Spleen (tissue), 11 donors: ENCODE data around the gene HOXC13. TPM values are rescaled to one million over a fixed set of nuclear protein-coding genes. Genes with fewer than 3 reads are reported as not detected.

Source experiments
- DNase-seq: peaks from one replicate; pipeline ENCODE4 v3.0.0-alpha.2; 2020
- H3K27ac ChIP-seq, 8 donors: fragments of 200-600 bp; sonication (generic) in 7 of 8; 1 replicate in 4 of 8; 2 replicates in 4 of 8; pipeline versions ENCODE4 v1.5.0 to v1.8.0; 2016 to 2021; ENCODE audit warnings: inconsistent platforms in 4 of 8, mild to moderate bottlenecking in 4 of 8, moderate library complexity in 1 of 8
- H3K27me3 ChIP-seq, 7 donors: fragments of 200-600 bp; sonication (generic) in 6 of 7; replicated peaks in 1 of 7; 1 replicate in 4 of 7; 2 replicates in 3 of 7; pipeline versions ENCODE4 v1.5.0 to v1.8.0; 2016 to 2021; ENCODE audit warnings: inconsistent platforms in 3 of 7, mild to moderate bottlenecking in 1 of 7
- H3K36me3 ChIP-seq, 6 donors: fragments of 200-600 bp; sonication (generic) in 5 of 6; 1 replicate in 4 of 6; 2 replicates in 2 of 6; pipeline versions ENCODE4 v1.5.0 to v1.8.0; 2016 to 2021; ENCODE audit warnings: inconsistent platforms in 2 of 6
- H3K4me1 ChIP-seq, 6 donors: fragments of 200-600 bp; sonication (generic) in 5 of 6; 1 replicate in 3 of 6; 2 replicates in 3 of 6; pipeline versions ENCODE4 v1.5.0 to v1.8.0; 2016 to 2021; ENCODE audit warnings: inconsistent platforms in 3 of 6
- H3K4me3 ChIP-seq, 8 donors: fragments of 200-600 bp; sonication (generic) in 7 of 8; 1 replicate in 4 of 8; 2 replicates in 4 of 8; pipeline versions ENCODE4 v1.5.0 to v1.8.0; 2016 to 2021; ENCODE audit warnings: inconsistent platforms in 4 of 8, mild to moderate bottlenecking in 4 of 8, moderate library complexity in 2 of 8
- H3K9me3 ChIP-seq, 8 donors: fragments of 200-600 bp; sonication (generic) in 7 of 8; 1 replicate in 4 of 8; 2 replicates in 4 of 8; pipeline versions ENCODE4 v1.5.0 to v1.8.0; 2016 to 2021; ENCODE audit warnings: inconsistent platforms in 4 of 8
- CTCF ChIP-seq, 11 experiments: fragments of 200-600 bp in 7 of 11; fragments of 450-650 bp in 4 of 11; sonication (generic) in 4 of 11; IDR thresholded peaks in 8 of 11; conservative IDR thresholded peaks in 3 of 11; 1 replicate in 7 of 11; 2 replicates in 4 of 11; pipeline versions ENCODE4 v1.4.0 to v1.8.0; 2016 to 2021; ENCODE audit warnings: antibody characterized with exemption in 11 of 11, inconsistent platforms in 4 of 11, mild to moderate bottlenecking in 1 of 11
- POLR2A ChIP-seq, 3 donors: fragments of 450-650 bp; IDR thresholded peaks; one replicate each; pipeline ENCODE4 v1.5.1; 2017; ENCODE audit warnings: antibody characterized with exemption in 3 of 3, mild to moderate bottlenecking in 1 of 3
- POLR2AphosphoS5 ChIP-seq, 3 donors: sonication (generic); formaldehyde crosslinking; IDR thresholded peaks; one replicate each; pipeline ENCODE4 v1.5.1; 2017; ENCODE audit warnings: antibody characterized with exemption in 3 of 3
- WGBS, 5 donors: extraction: QIAGEN DNeasy Blood & Tissue Kit in 3 of 5; methylation state at CpG; one replicate each; pipeline versions ENCODE4 v1.1.5 to v1.1.7; 2013 to 2018; 5-methylcytosine and 5-hydroxymethylcytosine counted together
- intact Hi-C: fragments of 100-400 bp; cut with DNase I; formaldehyde crosslinking; loops from one replicate; pipeline ENCODE4 v1.15.0; 2023; ENCODE audit warnings: low total_unique reads
- polyA plus RNA-seq, 3 donors: library from polyadenylated mRNA; stranded (reverse); fragments of 200-250 nt; gene quantifications; one replicate each; pipeline ENCODE4 v1.2.1, GENCODE V29; 2013
- total RNA-seq, 7 donors: library from RNA; depleted of rRNA in 3 of 7; stranded (reverse); fragments of >200 nt in 3 of 7; fragmentation: NEBNext Ultra II Directional in 4 of 7; extraction: Animal tissue kit (Norgen Biotek cat#: 25700) in 4 of 7; gene quantifications; one replicate each; pipeline versions ENCODE4 v1.1.0 to v1.2.1, GENCODE V29; 2016 to 2021
- donor health status: healthy with polysubstance abuse.
- donor health status: DM: no; HTN: no; CAD: no; lungs with moderate emphysema.
- donor health status: DM: no; HTN: no; CAD: no.
- donor health status: Bipolar disorder and iron deficiency.
- donor health status: healthy.
- donor health status: DM: no; HTN: no; CAD: no.
- donor health status: DM: yes; HTN: yes; CAD: no.

The HOXC13 gene
- total and polyA plus RNA-seq, 10 donors: not detected

DNA sequence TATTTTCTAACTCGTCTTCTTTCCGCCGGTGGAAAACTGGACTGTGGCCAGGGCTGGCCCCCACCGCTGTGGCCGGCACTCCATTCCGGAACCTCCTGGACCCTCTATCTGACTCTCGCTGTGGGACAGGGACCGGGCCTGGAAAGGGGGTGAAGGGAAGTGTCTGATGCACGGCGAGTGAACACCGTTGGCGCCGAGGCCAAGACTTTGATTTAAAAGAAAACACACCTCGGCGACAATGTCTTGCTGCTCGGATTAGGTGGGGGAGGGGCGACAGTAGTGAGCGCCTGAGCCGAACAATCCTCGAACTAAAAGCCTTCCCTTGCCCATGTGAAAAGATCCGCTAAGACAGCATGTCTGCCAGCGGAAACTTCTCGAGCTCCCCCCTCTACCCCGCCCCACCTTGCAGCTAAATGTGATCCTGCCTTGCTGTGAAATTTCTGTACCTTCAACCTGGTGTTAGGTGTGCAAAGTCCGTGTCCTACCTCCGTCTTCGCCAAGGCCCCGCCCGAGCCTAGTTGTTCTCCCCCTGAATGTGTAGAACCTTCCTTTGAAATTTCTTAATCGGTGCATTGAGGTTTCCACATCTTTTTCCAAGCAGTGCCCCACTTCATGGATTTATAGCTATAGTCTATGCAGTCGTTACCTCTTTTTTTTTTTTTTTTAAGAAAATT is 37.0 kb downstream of the HOXC13 start:
- Histone ChIP-seq H3K27ac (no peak overlapping the region), H3K36me3 (no peaks in the 10 kb centered on the region), H3K4me3 (peak overlapping the region in 4 of 8 donors; percentile 22 to 62 (median 26)), H3K27me3 (peaks cover 31 to 100% (median 99%) of the 10 kb centered on the region in 7 donors), H3K4me1 (peaks cover 12 to 35% (median 26%) of the 10 kb centered on the region in 6 donors), H3K9me3 (peaks cover 0 to 11% (median 0%) of the 10 kb centered on the region in 8 donors)
- WGBS, 5 donors: 7 to 14% (median 9%) methylated on average over 31 of the region's 31 CpGs
- TF ChIP-seq POLR2A (IDR thresholded peaks at IDR 0.05) (no peak), POLR2AphosphoS5 (IDR thresholded peaks at IDR 0.05) (no peak), CTCF (IDR thresholded peaks at IDR 0.05 in 8 of 11, conservative IDR thresholded peaks at IDR 0.05 in 3 of 11) (no peak)
- intact Hi-C loops: no loop called here
- no peak for DNase-seq

GRCh38 chr12:53976172-53976822 is 37.7 kb downstream of the HOXC13 start:
- H3K9me3 ChIP-seq: peaks cover 0 to 11% (median 0%) of the 10 kb centered on the region in 8 donors
- H3K4me3 ChIP-seq: no peak overlapping the region
- H3K27me3 ChIP-seq: peaks cover 31 to 100% (median 99%) of the 10 kb centered on the region in 7 donors
- no peak overlapping the region for H3K27ac ChIP-seq
- intact Hi-C loops: no loop called here
- no peaks in the 10 kb centered on the region for H3K36me3 ChIP-seq
- TF ChIP-seq POLR2AphosphoS5 (IDR thresholded peaks at IDR 0.05): no peak
- TF ChIP-seq CTCF (IDR thresholded peaks at IDR 0.05 in 8 of 11, conservative IDR thresholded peaks at IDR 0.05 in 3 of 11): no peak
- no peak for TF ChIP-seq POLR2A (IDR thresholded peaks at IDR 0.05)
- peaks cover 12 to 35% (median 26%) of the 10 kb centered on the region in 6 donors for H3K4me1 ChIP-seq
- no peak for DNase-seq
- WGBS, 5 donors: 16 to 21% (median 16%) methylated on average over 21 of the region's 21 CpGs

- Histone ChIP-seq H3K27me3 (peaks cover 28 to 100% (median 99%) of the 10 kb centered on the region in 7 donors), H3K36me3 (no peaks in the 10 kb centered on the region), H3K27ac (no peak overlapping the region), H3K9me3 (peaks cover 0 to 11% (median 0%) of the 10 kb centered on the region in 8 donors), H3K4me1 (peaks cover 12 to 35% (median 26%) of the 10 kb centered on the region in 6 donors), H3K4me3 (no peak overlapping the region)
- TF ChIP-seq POLR2AphosphoS5 (IDR thresholded peaks at IDR 0.05) (no peak), POLR2A (IDR thresholded peaks at IDR 0.05) (no peak), CTCF (IDR thresholded peaks at IDR 0.05 in 8 of 11, conservative IDR thresholded peaks at IDR 0.05 in 3 of 11) (no peak)
- DNase-seq: no peak
- 9 to 17% (median 11%) methylated on average over 9 of the region's 9 CpGs for WGBS, 5 donors
- intact Hi-C loops: no loop called here
Observed at GRCh38 chr12:53976823-53977595, 38.4 kb downstream of the HOXC13 start.
